ENCODE data around the gene TNFAIP8L1. TPM values are rescaled to one million over a fixed set of nuclear protein-coding genes. Genes with fewer than 3 reads are reported as not detected.

Gene TNFAIP8L1
- total RNA-seq, 1 experiment from 2014 or later, result 22.2 TPM

DNA sequence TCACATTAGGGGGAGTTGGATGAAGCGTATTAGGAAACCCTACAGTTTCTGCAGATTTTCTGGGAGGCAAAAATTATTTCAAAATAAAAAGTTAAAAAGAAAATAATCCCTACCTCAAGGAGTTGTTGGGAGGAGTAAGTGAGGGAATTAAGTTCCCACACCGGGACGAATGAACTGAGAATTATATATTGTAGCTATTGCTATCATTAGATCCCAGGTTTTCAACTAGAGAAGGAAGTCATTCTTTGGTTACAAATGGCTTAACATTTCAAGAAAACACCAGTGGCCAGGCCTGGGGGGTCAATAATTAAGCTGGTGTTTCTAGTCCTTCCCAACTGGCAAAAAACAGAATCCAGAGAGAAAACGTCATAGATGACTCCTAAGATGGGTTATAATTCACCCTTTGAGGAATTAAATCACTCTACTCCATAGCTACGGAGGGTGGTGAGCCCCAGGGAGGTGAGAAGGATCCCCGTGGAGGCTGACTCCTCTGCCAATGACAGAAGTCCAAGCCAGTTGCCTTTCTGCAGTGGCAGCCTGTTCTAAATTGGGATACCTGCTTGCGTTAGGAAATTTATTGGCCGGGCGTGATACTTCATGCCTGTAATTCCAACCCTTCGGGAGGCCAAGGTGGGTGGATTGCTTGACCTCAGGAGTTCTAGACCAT is 32.0 kb downstream of the TNFAIP8L1 start (continued):
- TF ChIP-seq, protein P1, sequence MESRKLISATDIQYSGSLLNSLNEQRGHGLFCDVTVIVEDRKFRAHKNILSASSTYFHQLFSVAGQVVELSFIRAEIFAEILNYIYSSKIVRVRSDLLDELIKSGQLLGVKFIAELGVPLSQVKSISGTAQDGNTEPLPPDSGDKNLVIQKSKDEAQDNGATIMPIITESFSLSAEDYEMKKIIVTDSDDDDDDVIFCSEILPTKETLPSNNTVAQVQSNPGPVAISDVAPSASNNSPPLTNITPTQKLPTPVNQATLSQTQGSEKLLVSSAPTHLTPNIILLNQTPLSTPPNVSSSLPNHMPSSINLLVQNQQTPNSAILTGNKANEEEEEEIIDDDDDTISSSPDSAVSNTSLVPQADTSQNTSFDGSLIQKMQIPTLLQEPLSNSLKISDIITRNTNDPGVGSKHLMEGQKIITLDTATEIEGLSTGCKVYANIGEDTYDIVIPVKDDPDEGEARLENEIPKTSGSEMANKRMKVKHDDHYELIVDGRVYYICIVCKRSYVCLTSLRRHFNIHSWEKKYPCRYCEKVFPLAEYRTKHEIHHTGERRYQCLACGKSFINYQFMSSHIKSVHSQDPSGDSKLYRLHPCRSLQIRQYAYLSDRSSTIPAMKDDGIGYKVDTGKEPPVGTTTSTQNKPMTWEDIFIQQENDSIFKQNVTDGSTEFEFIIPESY (IDR thresholded peaks at IDR 0.05; ENCODE audit: extremely low read depth, insufficient replicate concordance, low read length), result no peak
- TF ChIP-seq POLR2A (IDR thresholded peaks at IDR 0.05; ENCODE audit: borderline replicate concordance, extremely low read depth, insufficient read depth, insufficient read length) (no peak), POLR2AphosphoS5 (IDR thresholded peaks at IDR 0.05; ENCODE audit: low read depth, low read length) (no peak), SP1 (IDR thresholded peaks at IDR 0.05; ENCODE audit: low read depth) (no peak), ZFX (IDR thresholded peaks at IDR 0.05) (no peak)

DNA sequence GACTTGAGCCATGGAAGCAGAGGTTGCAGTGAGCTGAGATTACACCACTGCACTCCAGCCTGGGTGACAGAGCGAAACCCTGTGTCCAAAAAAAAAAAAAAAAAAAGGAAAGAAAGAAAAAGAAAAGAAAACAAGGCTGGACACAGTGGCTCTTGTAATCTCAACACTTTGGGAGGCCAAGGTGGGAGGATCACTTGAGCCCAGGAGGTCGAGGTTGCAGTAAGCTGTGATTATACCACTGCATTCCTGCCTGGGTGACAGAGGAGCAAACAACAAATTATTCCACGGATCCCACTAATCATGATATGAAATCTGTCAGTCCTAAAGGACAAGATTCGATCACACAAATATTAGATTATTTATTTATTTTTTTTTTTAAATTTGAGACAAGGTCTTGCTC is 33.9 kb downstream of the TNFAIP8L1 start:
- Histone ChIP-seq H3K9me2 (ENCODE audit: insufficient read depth) (no peaks in the 10 kb centered on the region), H3K27me3 (ENCODE audit: insufficient read depth, low read length) (no peaks in the 10 kb centered on the region), H3K4me2 (ENCODE audit: low read length) (no peak overlapping the region), H3K9me3 (ENCODE audit: control insufficient read depth in 1 of 2, insufficient read depth in 1 of 2, low read depth in 1 of 2, low read length in 2 of 2) (no peaks in the 10 kb centered on the region), H2AFZ (ENCODE audit: low read depth, low read length, poor library complexity, severe bottlenecking) (no peak overlapping the region), H3K79me2 (ENCODE audit: insufficient read depth, low read length) (peaks cover 19% of the 10 kb centered on the region), H4K20me1 (ENCODE audit: insufficient read depth) (no peaks in the 10 kb centered on the region), H3K9ac (ENCODE audit: low read length) (no peak overlapping the region), H3K4me3 (replicated peaks in 1 of 2; ENCODE audit: low read depth in 1 of 2, low read length in 2 of 2) (no peak overlapping the region), H3K4me1 (ENCODE audit: control insufficient read depth in 1 of 2, insufficient read depth in 2 of 2, low read length in 2 of 2) (peaks cover 23 to 39% of the 10 kb centered on the region in 2 experiments), H3K27ac (ENCODE audit: low read depth, low read length) (no peak overlapping the region), H3K36me3 (ENCODE audit: control insufficient read depth in 1 of 2, insufficient read depth in 2 of 2, low read length in 2 of 2) (peaks cover 4 to 17% of the 10 kb centered on the region in 2 experiments; a peak in 3 of 4 replicates)
- no peak for ATAC-seq
- TF ChIP-seq CEBPB (IDR thresholded peaks at IDR 0.05; ENCODE audit: low read depth), result no peak
- TF ChIP-seq, protein P2, sequence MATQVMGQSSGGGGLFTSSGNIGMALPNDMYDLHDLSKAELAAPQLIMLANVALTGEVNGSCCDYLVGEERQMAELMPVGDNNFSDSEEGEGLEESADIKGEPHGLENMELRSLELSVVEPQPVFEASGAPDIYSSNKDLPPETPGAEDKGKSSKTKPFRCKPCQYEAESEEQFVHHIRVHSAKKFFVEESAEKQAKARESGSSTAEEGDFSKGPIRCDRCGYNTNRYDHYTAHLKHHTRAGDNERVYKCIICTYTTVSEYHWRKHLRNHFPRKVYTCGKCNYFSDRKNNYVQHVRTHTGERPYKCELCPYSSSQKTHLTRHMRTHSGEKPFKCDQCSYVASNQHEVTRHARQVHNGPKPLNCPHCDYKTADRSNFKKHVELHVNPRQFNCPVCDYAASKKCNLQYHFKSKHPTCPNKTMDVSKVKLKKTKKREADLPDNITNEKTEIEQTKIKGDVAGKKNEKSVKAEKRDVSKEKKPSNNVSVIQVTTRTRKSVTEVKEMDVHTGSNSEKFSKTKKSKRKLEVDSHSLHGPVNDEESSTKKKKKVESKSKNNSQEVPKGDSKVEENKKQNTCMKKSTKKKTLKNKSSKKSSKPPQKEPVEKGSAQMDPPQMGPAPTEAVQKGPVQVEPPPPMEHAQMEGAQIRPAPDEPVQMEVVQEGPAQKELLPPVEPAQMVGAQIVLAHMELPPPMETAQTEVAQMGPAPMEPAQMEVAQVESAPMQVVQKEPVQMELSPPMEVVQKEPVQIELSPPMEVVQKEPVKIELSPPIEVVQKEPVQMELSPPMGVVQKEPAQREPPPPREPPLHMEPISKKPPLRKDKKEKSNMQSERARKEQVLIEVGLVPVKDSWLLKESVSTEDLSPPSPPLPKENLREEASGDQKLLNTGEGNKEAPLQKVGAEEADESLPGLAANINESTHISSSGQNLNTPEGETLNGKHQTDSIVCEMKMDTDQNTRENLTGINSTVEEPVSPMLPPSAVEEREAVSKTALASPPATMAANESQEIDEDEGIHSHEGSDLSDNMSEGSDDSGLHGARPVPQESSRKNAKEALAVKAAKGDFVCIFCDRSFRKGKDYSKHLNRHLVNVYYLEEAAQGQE (IDR thresholded peaks at IDR 0.05; ENCODE audit: low read depth), result no peak
- no peak for TF ChIP-seq RAD21 (IDR thresholded peaks at IDR 0.05; ENCODE audit: low read depth)
- no peak for TF ChIP-seq SIN3A (IDR thresholded peaks at IDR 0.05; ENCODE audit: low read depth)
- TF ChIP-seq EZH2phosphoT487 (IDR thresholded peaks at IDR 0.05; ENCODE audit: borderline replicate concordance), result no peak
- TF ChIP-seq ZFX (IDR thresholded peaks at IDR 0.05), result no peak
- no peak for TF ChIP-seq EGR1 (IDR thresholded peaks at IDR 0.05; ENCODE audit: low read depth)
- TF ChIP-seq POLR2A (IDR thresholded peaks at IDR 0.05; ENCODE audit: borderline replicate concordance, extremely low read depth, insufficient read depth, insufficient read length), result no peak
- TF ChIP-seq JUND (IDR thresholded peaks at IDR 0.05), result no peak
- TF ChIP-seq CBX3 (IDR thresholded peaks at IDR 0.05; ENCODE audit: low read depth), result no peak
- TF ChIP-seq POLR2AphosphoS5 (IDR thresholded peaks at IDR 0.05; ENCODE audit: low read depth, low read length), result no peak
- no peak for TF ChIP-seq TCF7L2 (IDR thresholded peaks at IDR 0.05; ENCODE audit: borderline replicate concordance, extremely low read depth, insufficient read depth, insufficient read length)
- TF ChIP-seq SRF (IDR thresholded peaks at IDR 0.05; ENCODE audit: low read depth), result no peak
- TF ChIP-seq SP1 (IDR thresholded peaks at IDR 0.05; ENCODE audit: low read depth), result no peak
- TF ChIP-seq EZH2 (IDR thresholded peaks at IDR 0.05), result no peak
- TF ChIP-seq YY1 (IDR thresholded peaks at IDR 0.05; ENCODE audit: extremely low read depth, insufficient replicate concordance, low read depth, low read length), result no peak
- TF ChIP-seq, protein P3, sequence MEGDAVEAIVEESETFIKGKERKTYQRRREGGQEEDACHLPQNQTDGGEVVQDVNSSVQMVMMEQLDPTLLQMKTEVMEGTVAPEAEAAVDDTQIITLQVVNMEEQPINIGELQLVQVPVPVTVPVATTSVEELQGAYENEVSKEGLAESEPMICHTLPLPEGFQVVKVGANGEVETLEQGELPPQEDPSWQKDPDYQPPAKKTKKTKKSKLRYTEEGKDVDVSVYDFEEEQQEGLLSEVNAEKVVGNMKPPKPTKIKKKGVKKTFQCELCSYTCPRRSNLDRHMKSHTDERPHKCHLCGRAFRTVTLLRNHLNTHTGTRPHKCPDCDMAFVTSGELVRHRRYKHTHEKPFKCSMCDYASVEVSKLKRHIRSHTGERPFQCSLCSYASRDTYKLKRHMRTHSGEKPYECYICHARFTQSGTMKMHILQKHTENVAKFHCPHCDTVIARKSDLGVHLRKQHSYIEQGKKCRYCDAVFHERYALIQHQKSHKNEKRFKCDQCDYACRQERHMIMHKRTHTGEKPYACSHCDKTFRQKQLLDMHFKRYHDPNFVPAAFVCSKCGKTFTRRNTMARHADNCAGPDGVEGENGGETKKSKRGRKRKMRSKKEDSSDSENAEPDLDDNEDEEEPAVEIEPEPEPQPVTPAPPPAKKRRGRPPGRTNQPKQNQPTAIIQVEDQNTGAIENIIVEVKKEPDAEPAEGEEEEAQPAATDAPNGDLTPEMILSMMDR (IDR thresholded peaks at IDR 0.05 in 2 of 3, conservative IDR thresholded peaks at IDR 0.05 in 1 of 3; ENCODE audit: borderline replicate concordance in 1 of 3, insufficient read depth in 1 of 3, low read depth in 2 of 3, low read length in 2 of 3), result no peak
- CTCF ChIA-PET, result no interaction called here
- POLR2A ChIA-PET, result interaction anchor here (0.5 to 0.9 kb wide), 2 partner anchors 41 to 138 kb away, joined by 3 read pairs; partner anchors contain the start of gene PLIN5
- no TSS peak for BruUV-seq (replicated peaks)
- RAD21 ChIA-PET (ENCODE audit: low non-redundant PET in 1 of 2, low total read pairs in 2 of 2, uncharacterized antibody in 2 of 2, unreplicated experiment in 2 of 2), result no interaction called here
- intact Hi-C loops (cut with micrococcal nuclease), result no loop called here
- no peak for DNase-seq (ENCODE audit: low read depth, low spot score)

Measured in HCT116 (cell line).